Measurements from ENCODE around the gene CCNY.
A peak's percentile ranks its signal among the peaks of the same experiment; 100 is the strongest.

Gene CCNY

GRCh38 chr10:35424680-35425285, 88.5 kb downstream of the CCNY start:
- Histone ChIP-seq H3K4me2 (peak overlapping the region in 2 of 11 experiments; percentile 15 to 26; a peak in 2 of 22 replicates), H4K20me1 (peaks cover 25 to 97% (median 87%) of the 10 kb centered on the region in 11 experiments; a peak in 20 of 22 replicates), H3K36me3 (peaks cover 3 to 38% (median 14%) of the 10 kb centered on the region in 11 experiments; a peak in 15 of 22 replicates), H3K4me1 (peaks cover 0 to 59% (median 5%) of the 10 kb centered on the region in 10 experiments; a peak in 7 of 20 replicates), H3K9ac (no peak overlapping the region), H3K27me3 (no peaks in the 10 kb centered on the region), H3K9me3 (replicated peaks in 1 of 11) (peaks cover 0 to 17% (median 16%) of the 10 kb centered on the region in 11 experiments; a peak in 17 of 22 replicates), H3K4me3 (no peak overlapping the region), H3K27ac (no peak overlapping the region)
- no peak for TF ChIP-seq Cebpa-rat (IDR thresholded peaks at IDR 0.05)

GRCh38 chr10:35425595-35425994, 89.3 kb downstream of the CCNY start:
- Histone ChIP-seq H3K9me3 (replicated peaks in 1 of 11) (peaks cover 0 to 19% (median 18%) of the 10 kb centered on the region in 11 experiments; a peak in 17 of 22 replicates), H3K36me3 (peaks cover 3 to 38% (median 14%) of the 10 kb centered on the region in 11 experiments; a peak in 14 of 22 replicates), H3K4me3 (no peak overlapping the region), H3K27ac (no peak overlapping the region), H4K20me1 (peaks cover 19 to 92% (median 79%) of the 10 kb centered on the region in 11 experiments; a peak in 20 of 22 replicates), H3K4me2 (peak overlapping the region in 1 of 11 experiments; percentile 15; a peak in 1 of 22 replicates), H3K9ac (no peak overlapping the region), H3K27me3 (no peaks in the 10 kb centered on the region), H3K4me1 (peaks cover 0 to 51% (median 3%) of the 10 kb centered on the region in 10 experiments; a peak in 6 of 20 replicates)
- TF ChIP-seq Cebpa-rat (IDR thresholded peaks at IDR 0.05), result no peak

GRCh38 chr10:35426657-35427056, 90.3 kb downstream of the CCNY start:
- no peak for TF ChIP-seq Cebpa-rat (IDR thresholded peaks at IDR 0.05)
- no peak overlapping the region for H3K4me2 ChIP-seq
- H3K9ac ChIP-seq, result no peak overlapping the region
- H3K36me3 ChIP-seq, result peaks cover 3 to 38% (median 14%) of the 10 kb centered on the region in 11 experiments; a peak in 14 of 22 replicates
- H4K20me1 ChIP-seq, result peaks cover 10 to 87% (median 68%) of the 10 kb centered on the region in 11 experiments; a peak in 20 of 22 replicates
- H3K9me3 ChIP-seq (replicated peaks in 1 of 11), result peaks cover 0 to 22% (median 18%) of the 10 kb centered on the region in 11 experiments; a peak in 17 of 22 replicates
- peaks cover 0 to 41% (median 0%) of the 10 kb centered on the region in 10 experiments; a peak in 6 of 20 replicates for H3K4me1 ChIP-seq
- no peak overlapping the region for H3K4me3 ChIP-seq
- H3K27me3 ChIP-seq, result no peaks in the 10 kb centered on the region
- no peak overlapping the region for H3K27ac ChIP-seq

GRCh38 chr10:35427543-35427942, 91.2 kb downstream of the CCNY start:
- peaks cover 3 to 38% (median 14%) of the 10 kb centered on the region in 11 experiments; a peak in 14 of 22 replicates for H3K36me3 ChIP-seq
- no peaks in the 10 kb centered on the region for H3K27me3 ChIP-seq
- peaks cover 0 to 41% (median 0%) of the 10 kb centered on the region in 10 experiments; a peak in 5 of 20 replicates for H3K4me1 ChIP-seq
- no peak overlapping the region for H3K27ac ChIP-seq
- H3K9ac ChIP-seq, result no peak overlapping the region
- peaks cover 0 to 27% (median 18%) of the 10 kb centered on the region in 11 experiments; a peak in 17 of 22 replicates for H3K9me3 ChIP-seq (replicated peaks in 1 of 11)
- H3K4me2 ChIP-seq, result peak overlapping the region in 2 of 11 experiments; percentile 27 to 47; a peak in 3 of 22 replicates
- H4K20me1 ChIP-seq, result peaks cover 3 to 86% (median 59%) of the 10 kb centered on the region in 11 experiments; a peak in 18 of 22 replicates
- no peak overlapping the region for H3K4me3 ChIP-seq
- no peak for TF ChIP-seq Cebpa-rat (IDR thresholded peaks at IDR 0.05)

- Histone ChIP-seq H3K4me1 (peaks cover 0 to 43% (median 1%) of the 10 kb centered on the region in 10 experiments; a peak in 14 of 20 replicates), H3K9me3 (replicated peaks in 1 of 11) (peaks cover 0 to 33% (median 20%) of the 10 kb centered on the region in 11 experiments; a peak in 17 of 22 replicates), H3K4me2 (peak overlapping the region in 1 of 11 experiments; percentile 22; a peak in 1 of 22 replicates), H3K4me3 (no peak overlapping the region; a peak in 1 of 20 replicates), H3K27me3 (no peaks in the 10 kb centered on the region), H3K27ac (no peak overlapping the region), H4K20me1 (peaks cover 3 to 85% (median 50%) of the 10 kb centered on the region in 11 experiments; a peak in 18 of 22 replicates), H3K36me3 (peaks cover 0 to 33% (median 14%) of the 10 kb centered on the region in 11 experiments; a peak in 13 of 22 replicates), H3K9ac (no peak overlapping the region)
- TF ChIP-seq Cebpa-rat (IDR thresholded peaks at IDR 0.05), result no peak
Measured at GRCh38 chr10:35428521-35428920, 92.2 kb downstream of the CCNY start.

GRCh38 chr10:35432781-35433338, 96.6 kb downstream of the CCNY start:
- no peak overlapping the region for H3K4me3 ChIP-seq
- H3K27ac ChIP-seq, result no peak overlapping the region
- H3K9me3 ChIP-seq (replicated peaks in 1 of 11), result peaks cover 11 to 76% (median 63%) of the 10 kb centered on the region in 11 experiments; a peak in 21 of 22 replicates
- TF ChIP-seq Cebpa-rat (IDR thresholded peaks at IDR 0.05), result no peak
- H3K36me3 ChIP-seq, result peaks cover 8 to 60% (median 38%) of the 10 kb centered on the region in 11 experiments; a peak in 21 of 22 replicates
- H3K27me3 ChIP-seq, result no peaks in the 10 kb centered on the region
- H3K9ac ChIP-seq, result no peak overlapping the region
- no peak overlapping the region for H3K4me2 ChIP-seq
- peaks cover 0 to 48% (median 14%) of the 10 kb centered on the region in 10 experiments; a peak in 15 of 20 replicates for H3K4me1 ChIP-seq
- peaks cover 0 to 64% (median 14%) of the 10 kb centered on the region in 11 experiments; a peak in 13 of 22 replicates for H4K20me1 ChIP-seq

- TF ChIP-seq Cebpa-rat (IDR thresholded peaks at IDR 0.05), result no peak
- Histone ChIP-seq H3K4me1 (peaks cover 0 to 38% (median 14%) of the 10 kb centered on the region in 10 experiments; a peak in 15 of 20 replicates), H3K4me3 (no peak overlapping the region), H3K9me3 (replicated peaks in 1 of 11) (peaks cover 22 to 77% (median 64%) of the 10 kb centered on the region in 11 experiments), H3K9ac (no peak overlapping the region), H3K4me2 (peak overlapping the region in 7 of 11 experiments; percentile 9 to 81 (median 32); a peak in 9 of 22 replicates), H3K27me3 (no peaks in the 10 kb centered on the region), H4K20me1 (peaks cover 0 to 53% (median 8%) of the 10 kb centered on the region in 11 experiments; a peak in 9 of 22 replicates), H3K36me3 (peaks cover 8 to 63% (median 40%) of the 10 kb centered on the region in 11 experiments; a peak in 21 of 22 replicates), H3K27ac (no peak overlapping the region)
Measured at GRCh38 chr10:35433851-35434426, 97.6 kb downstream of the CCNY start.

- H3K9ac ChIP-seq, result no peak overlapping the region
- peaks cover 0 to 52% (median 8%) of the 10 kb centered on the region in 11 experiments; a peak in 9 of 22 replicates for H4K20me1 ChIP-seq
- no peak overlapping the region; a peak in 1 of 22 replicates for H3K27ac ChIP-seq
- peak overlapping the region in 3 of 11 experiments; percentile 64 to 81 (median 74); a peak in 6 of 22 replicates for H3K4me2 ChIP-seq
- H3K4me3 ChIP-seq, result no peak overlapping the region
- H3K9me3 ChIP-seq (replicated peaks in 1 of 11), result peaks cover 28 to 79% (median 66%) of the 10 kb centered on the region in 11 experiments
- no peak for TF ChIP-seq Cebpa-rat (IDR thresholded peaks at IDR 0.05)
- peaks cover 8 to 61% (median 43%) of the 10 kb centered on the region in 11 experiments; a peak in 21 of 22 replicates for H3K36me3 ChIP-seq
- no peaks in the 10 kb centered on the region for H3K27me3 ChIP-seq
- peaks cover 0 to 38% (median 14%) of the 10 kb centered on the region in 10 experiments; a peak in 15 of 20 replicates for H3K4me1 ChIP-seq
Measured at GRCh38 chr10:35434533-35434932, 98.2 kb downstream of the CCNY start.

Data from BLaER1 treated with 17β-estradiol and CSF1 and Interleukin-3, amounts not matched to agents 10 nM and 100 nM (cell line).